ENCODE data around the gene GNG12.
A peak's percentile ranks its signal among the peaks of the same experiment; 100 is the strongest.

The GNG12 gene

GRCh38 chr1:67686267-67687197 lies 146.7 kb downstream of the GNG12 start:
- H3K27ac ChIP-seq = peak overlapping the region; percentile 89
- TF ChIP-seq CTCF (conservative IDR thresholded peaks at IDR 0.05) (peak; percentile 9; the same call in 1 of the 2 replicates), ZFX (IDR thresholded peaks at IDR 0.05) (no peak)

GRCh38 chr1:67685558-67686266 lies 147.6 kb downstream of the GNG12 start:
- peak; percentile 47 for TF ChIP-seq ZFX (IDR thresholded peaks at IDR 0.05)
- no peak for TF ChIP-seq CTCF (conservative IDR thresholded peaks at IDR 0.05)
- H3K27ac ChIP-seq = peak overlapping the region; percentile 89

GRCh38 chr1:67685067-67685557 lies 148.2 kb downstream of the GNG12 start, which contains the start of gene GADD45A:
Gene GADD45A, plus strand, starts transcription at chr1:67685201. Its CDS starts 294 bp downstream, at chr1:67685495.
- TF ChIP-seq CTCF (conservative IDR thresholded peaks at IDR 0.05) (no peak), ZFX (IDR thresholded peaks at IDR 0.05) (peak; percentile 67)
- H3K27ac ChIP-seq = peak within 1 kb of the TSS; percentile 89

- no peak overlapping the region for H3K27ac ChIP-seq
- no peak for TF ChIP-seq CTCF (conservative IDR thresholded peaks at IDR 0.05)
- no peak for TF ChIP-seq ZFX (IDR thresholded peaks at IDR 0.05)
These were observed 148.7 kb downstream of the GNG12 start for GRCh38 chr1:67684526-67685066.

GRCh38 chr1:67683766-67684525 lies 149.3 kb downstream of the GNG12 start:
- no peak overlapping the region for H3K27ac ChIP-seq

GRCh38 chr1:67683316-67683715 lies 150.0 kb downstream of the GNG12 start:
- H3K27ac ChIP-seq = no peak overlapping the region
- TF ChIP-seq ZFX (IDR thresholded peaks at IDR 0.05) = no peak
- TF ChIP-seq CTCF (conservative IDR thresholded peaks at IDR 0.05) = no peak

More at GRCh38 chr1:67683766-67684525, 149.3 kb downstream of the GNG12 start:
- TF ChIP-seq CTCF (conservative IDR thresholded peaks at IDR 0.05) (no peak), ZFX (IDR thresholded peaks at IDR 0.05) (no peak)

All from C4-2B (cell line).